Osteocyte (in vitro differentiated cells): ENCODE results near the gene FEM1C. TPM values are rescaled to one million over a fixed set of nuclear protein-coding genes. Genes with fewer than 3 reads are reported as not detected.

Experiments
- DNase-seq: peaks from one replicate; pipeline ENCODE4 v3.0.0; 2021; ENCODE audit warnings: mixed read lengths; ENCODE audit not compliant: unreplicated experiment; ENCODE audit errors: extremely low spot score
- H3K27ac Mint-ChIP-seq: one replicate; pipeline ENCODE4 v1.8.0; 2021; ENCODE audit warnings: mild to moderate bottlenecking, mixed read lengths; ENCODE audit not compliant: unreplicated experiment
- H3K27me3 Mint-ChIP-seq: one replicate; pipeline ENCODE4 v1.8.0; 2021; ENCODE audit warnings: mixed read lengths; ENCODE audit not compliant: unreplicated experiment
- H3K36me3 Mint-ChIP-seq: one replicate; pipeline ENCODE4 v1.8.0; 2021; ENCODE audit warnings: mixed read lengths; ENCODE audit not compliant: unreplicated experiment
- H3K4me1 Mint-ChIP-seq: one replicate; pipeline ENCODE4 v1.8.0; 2021; ENCODE audit warnings: mixed read lengths; ENCODE audit not compliant: unreplicated experiment
- H3K4me3 Mint-ChIP-seq: one replicate; pipeline ENCODE4 v1.8.0; 2021; ENCODE audit warnings: mild to moderate bottlenecking, moderate library complexity, mixed read lengths; ENCODE audit not compliant: unreplicated experiment
- H3K9me3 Mint-ChIP-seq: one replicate; pipeline ENCODE4 v1.8.0; 2021; ENCODE audit warnings: mixed read lengths; ENCODE audit not compliant: unreplicated experiment
- CTCF ChIP-seq: fragments of 200-600 bp; sonication (generic); IDR thresholded peaks from 2 replicates; pipeline ENCODE4 v1.5.0; 2021; ENCODE audit warnings: antibody characterized with exemption, mild to moderate bottlenecking, moderate library complexity
- total RNA-seq: library from RNA; stranded (reverse); gene quantifications from 2 replicates; pipeline ENCODE4 v1.2.1, GENCODE V29; 2021

FEM1C gene
- total RNA-seq, 1 donor from 2014 or later: 12.8 TPM

GRCh38 chr5:115490596-115490995 is 54.0 kb downstream of the FEM1C start:
- H3K4me1 Mint-ChIP-seq: no peaks in the 10 kb centered on the region
- H3K27me3 Mint-ChIP-seq: peaks cover 66% of the 10 kb centered on the region
- no peaks in the 10 kb centered on the region for H3K36me3 Mint-ChIP-seq
- no peak for DNase-seq
- H3K27ac Mint-ChIP-seq: no peak overlapping the region
- no peak for TF ChIP-seq CTCF
- no peak overlapping the region for H3K4me3 Mint-ChIP-seq
- H3K9me3 Mint-ChIP-seq: no peaks in the 10 kb centered on the region

DNA sequence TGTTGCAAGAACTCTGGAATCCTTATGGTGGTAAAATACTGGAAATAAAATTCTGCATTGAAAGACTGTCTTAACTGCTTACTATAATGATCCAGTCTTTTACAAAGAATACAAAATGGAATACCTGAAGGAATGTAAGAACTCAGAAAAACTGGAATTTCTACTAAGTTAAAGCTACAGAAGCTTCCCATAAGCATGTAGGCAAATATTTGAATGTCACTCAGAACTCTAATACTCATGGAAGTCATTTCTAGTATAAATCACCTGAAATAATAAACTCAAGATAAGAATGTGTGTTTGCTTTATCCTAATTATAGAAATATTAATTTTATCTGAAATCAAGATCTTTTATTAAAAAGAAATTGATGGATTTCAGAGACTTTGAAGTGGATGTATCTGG is 54.8 kb downstream of the FEM1C start:
- no peak for TF ChIP-seq CTCF
- no peak overlapping the region for H3K4me3 Mint-ChIP-seq
- H3K27me3 Mint-ChIP-seq: peaks cover 66% of the 10 kb centered on the region
- H3K4me1 Mint-ChIP-seq: no peaks in the 10 kb centered on the region
- no peak overlapping the region for H3K27ac Mint-ChIP-seq
- DNase-seq: no peak
- H3K9me3 Mint-ChIP-seq: no peaks in the 10 kb centered on the region
- H3K36me3 Mint-ChIP-seq: no peaks in the 10 kb centered on the region

DNA sequence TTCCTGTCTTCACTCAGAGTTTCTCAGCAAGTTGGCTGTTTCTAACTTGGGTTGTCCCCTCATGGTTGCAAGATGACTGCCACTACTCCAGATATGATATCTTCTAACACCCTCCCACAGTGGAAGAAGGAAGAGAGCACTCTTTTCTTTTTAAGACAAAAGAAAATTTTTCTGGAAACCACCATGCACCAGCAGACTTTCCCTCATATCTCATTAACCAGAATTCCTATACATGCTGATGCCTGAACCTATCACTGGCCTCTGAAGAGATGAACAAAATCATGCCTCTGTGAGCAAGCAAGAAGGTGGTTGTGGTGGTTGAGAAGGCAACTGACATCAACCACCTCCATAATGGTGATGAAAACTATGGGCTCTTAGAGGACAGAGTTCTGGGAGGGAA is 56.8 kb downstream of the FEM1C start:
- no peak for DNase-seq
- no peaks in the 10 kb centered on the region for H3K9me3 Mint-ChIP-seq
- no peak overlapping the region for H3K4me3 Mint-ChIP-seq
- no peaks in the 10 kb centered on the region for H3K4me1 Mint-ChIP-seq
- H3K27ac Mint-ChIP-seq: no peak overlapping the region
- no peaks in the 10 kb centered on the region for H3K36me3 Mint-ChIP-seq
- peaks cover 54% of the 10 kb centered on the region for H3K27me3 Mint-ChIP-seq
- no peak for TF ChIP-seq CTCF

DNA sequence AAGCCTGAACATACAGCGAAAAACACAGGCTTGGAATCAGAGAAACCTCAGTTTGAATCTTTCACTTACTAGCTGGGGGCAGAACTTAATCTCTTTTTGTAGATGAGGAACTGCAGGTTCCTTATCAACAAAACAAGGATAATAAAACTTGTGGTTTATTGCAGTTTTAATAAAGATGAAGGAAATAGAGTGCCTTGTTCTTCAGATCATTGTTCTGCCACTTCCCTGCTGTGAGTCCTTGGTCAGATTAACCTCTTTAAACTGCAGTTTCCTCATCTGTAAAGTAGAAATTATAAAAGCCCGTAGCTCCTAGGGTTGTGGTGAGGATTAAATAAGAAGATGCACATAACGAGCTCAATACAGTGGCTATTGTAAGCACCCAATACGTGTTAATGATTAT is 57.4 kb downstream of the FEM1C start:
- Mint-ChIP-seq H3K9me3 (no peaks in the 10 kb centered on the region), H3K27me3 (peaks cover 52% of the 10 kb centered on the region), H3K4me1 (no peaks in the 10 kb centered on the region), H3K36me3 (no peaks in the 10 kb centered on the region), H3K27ac (no peak overlapping the region), H3K4me3 (no peak overlapping the region)
- TF ChIP-seq CTCF: no peak
- no peak for DNase-seq

- no peaks in the 10 kb centered on the region for H3K4me1 Mint-ChIP-seq
- H3K4me3 Mint-ChIP-seq: no peak overlapping the region
- TF ChIP-seq CTCF: no peak
- H3K27me3 Mint-ChIP-seq: peaks cover 54% of the 10 kb centered on the region
- no peak for DNase-seq
- H3K27ac Mint-ChIP-seq: no peak overlapping the region
- no peaks in the 10 kb centered on the region for H3K9me3 Mint-ChIP-seq
- no peaks in the 10 kb centered on the region for H3K36me3 Mint-ChIP-seq
These were observed 57.8 kb downstream of the FEM1C start for GRCh38 chr5:115486728-115487127.
